Left renal cortex interstitium (tissue), 4 donors: ENCODE measurements around the gene POMGNT2. TPM values are rescaled to one million over a fixed set of nuclear protein-coding genes. Genes with fewer than 3 reads are reported as not detected.

Source experiments
- DNase-seq, 4 donors: peaks; one replicate each; pipeline ENCODE4 v3.0.0-alpha.2; 2013; ENCODE audit warnings: low read depth in 4 of 4, low spot score in 2 of 4, missing footprints in 1 of 4
- polyA plus RNA-seq, 4 donors: library from polyadenylated mRNA; unstranded; fragments of 120-200 nt; gene quantifications; one replicate each; pipeline ENCODE4 v1.2.1, GENCODE V29; 2013; ENCODE audit not compliant: insufficient read length in 4 of 4

Gene POMGNT2
- 10 to 100 TPM; 20.3 to 26.0 (median 22.7) TPM for polyA plus RNA-seq

- DNase-seq = peak; percentile 56 to 81 (median 73)
Observed at GRCh38 chr3:43105596-43106292, at the start of gene POMGNT2. POMGNT2 (minus strand) TSS chr3:43106079; CDS start chr3:43081431, 24,648 bp downstream.

GRCh38 chr3:43154980-43155379, 49.1 kb upstream of the POMGNT2 start:
- DNase-seq = no peak

GRCh38 chr3:43153216-43154083, 47.6 kb upstream of the POMGNT2 start:
- peak in 1 of 4 donors; percentile 3 for DNase-seq

- DNase-seq = peak in 1 of 4 donors; percentile 5
Observed at GRCh38 chr3:43152649-43153048, 46.8 kb upstream of the POMGNT2 start.

GRCh38 chr3:43148033-43148432, 42.2 kb upstream of the POMGNT2 start:
- DNase-seq = no peak

GRCh38 chr3:43146599-43146998, 40.7 kb upstream of the POMGNT2 start:
- DNase-seq = no peak

GRCh38 chr3:43144761-43145490, 39.0 kb upstream of the POMGNT2 start:
- no peak for DNase-seq

GRCh38 chr3:43142472-43142871, 36.6 kb upstream of the POMGNT2 start:
- DNase-seq = no peak

GRCh38 chr3:43138488-43139231, 32.8 kb upstream of the POMGNT2 start:
- no peak for DNase-seq

GRCh38 chr3:43132870-43133636, 27.2 kb upstream of the POMGNT2 start:
- DNase-seq = no peak

- no peak for DNase-seq
Observed at GRCh38 chr3:43132193-43132592, 26.3 kb upstream of the POMGNT2 start.

GRCh38 chr3:43128464-43128863, 22.6 kb upstream of the POMGNT2 start:
- DNase-seq = no peak

- DNase-seq = no peak
Observed at GRCh38 chr3:43126536-43126935, 20.7 kb upstream of the POMGNT2 start.

- no peak for DNase-seq
Observed at GRCh38 chr3:43123895-43124294, 18.0 kb upstream of the POMGNT2 start.

- no peak for DNase-seq
Observed at GRCh38 chr3:43120937-43121336, 15.1 kb upstream of the POMGNT2 start.

GRCh38 chr3:43117257-43117656, 11.4 kb upstream of the POMGNT2 start:
- no peak for DNase-seq

GRCh38 chr3:43113671-43114070, 7.8 kb upstream of the POMGNT2 start:
- no peak for DNase-seq

- peak in 1 of 4 donors; percentile 48 for DNase-seq
Observed at GRCh38 chr3:43106293-43106628, 382 bp upstream of the POMGNT2 start.

- no peak for DNase-seq
Observed at GRCh38 chr3:43104660-43105595, 951 bp downstream of the POMGNT2 start.
